ENCODE results near the gene SLC35A2. TPM values are rescaled to one million over a fixed set of nuclear protein-coding genes. Genes with fewer than 3 reads are reported as not detected.
"Not testable (repeated sequence)": the region's sequence is repeated elsewhere in the genome, so short reads cannot be mapped to it uniquely, and the experiment has no call there.

The SLC35A2 gene
- total RNA-seq, 1 experiment from 2014 or later, result 29.9 TPM

DNA sequence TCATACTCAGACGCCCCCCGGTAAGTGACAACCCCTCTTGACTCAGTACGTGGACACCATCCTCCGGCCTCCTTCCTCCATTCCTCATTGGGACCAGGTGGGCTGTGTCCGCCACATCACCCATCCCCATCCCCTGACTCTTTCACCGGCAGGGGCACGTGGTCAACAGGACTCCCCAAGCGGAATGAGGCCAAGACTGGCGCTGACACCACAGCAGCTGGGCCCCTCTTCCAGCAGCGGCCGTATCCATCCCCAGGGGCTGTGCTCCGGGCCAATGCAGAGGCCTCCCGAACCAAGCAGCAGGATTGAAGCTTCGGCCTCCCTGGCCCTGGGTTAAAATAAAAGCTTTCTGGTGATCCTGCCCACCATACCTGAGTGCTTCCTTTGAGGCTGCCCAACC, 8.7 kb downstream of the SLC35A2 start:
- DNase-seq (ENCODE audit: low read depth), result no peak

DNA sequence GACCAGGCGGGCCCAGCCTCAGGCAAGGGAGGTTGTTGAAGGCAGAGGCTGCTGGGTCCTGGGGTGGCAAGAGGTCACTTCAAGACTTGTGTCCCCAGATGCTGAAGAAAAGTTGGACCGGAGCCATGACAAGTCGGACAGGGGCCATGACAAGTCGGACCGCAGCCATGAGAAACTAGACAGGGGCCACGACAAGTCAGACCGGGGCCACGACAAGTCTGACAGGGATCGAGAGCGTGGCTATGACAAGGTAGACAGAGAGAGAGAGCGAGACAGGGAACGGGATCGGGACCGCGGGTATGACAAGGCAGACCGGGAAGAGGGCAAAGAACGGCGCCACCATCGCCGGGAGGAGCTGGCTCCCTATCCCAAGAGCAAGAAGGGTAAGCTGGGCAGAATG, 9.3 kb downstream of the SLC35A2 start:
- no peak for DNase-seq (ENCODE audit: low read depth)

DNA sequence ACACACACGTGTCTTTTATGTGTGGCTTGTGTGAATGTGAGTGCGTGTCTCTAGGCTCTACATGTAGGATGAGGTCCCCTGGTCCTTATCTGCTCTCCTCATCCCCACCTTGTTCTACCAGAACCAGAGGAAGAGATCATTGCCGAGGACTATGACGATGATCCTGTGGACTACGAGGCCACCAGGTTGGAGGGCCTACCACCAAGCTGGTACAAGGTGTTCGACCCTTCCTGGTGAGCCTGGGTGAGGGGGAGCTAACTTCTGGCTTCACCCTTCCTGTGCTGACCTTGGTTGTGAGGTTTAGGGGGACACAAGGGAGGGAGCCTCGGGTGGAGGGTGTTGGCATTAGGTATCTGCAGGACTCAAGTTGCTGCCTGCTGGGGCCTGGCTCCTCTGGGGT, 10.4 kb downstream of the SLC35A2 start:
- no peak for DNase-seq (ENCODE audit: low read depth)

DNA sequence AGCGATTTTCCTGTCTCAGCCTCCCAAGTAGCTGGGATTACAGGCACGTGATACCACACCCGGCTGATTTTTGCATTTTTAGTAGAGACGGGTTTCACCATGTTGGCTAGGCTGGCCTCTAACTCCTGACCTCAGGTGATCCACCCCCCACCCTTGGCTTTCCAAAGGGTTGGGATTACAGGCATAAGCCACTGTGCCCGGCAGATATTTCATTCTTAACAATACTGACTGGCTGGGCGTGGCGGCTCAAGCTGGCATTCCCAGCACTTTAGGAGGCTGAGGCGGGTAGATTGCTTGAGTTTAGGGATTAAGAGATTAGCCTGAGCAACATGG, 12.4 kb downstream of the SLC35A2 start:
- DNase-seq (ENCODE audit: low read depth), result no peak

DNA sequence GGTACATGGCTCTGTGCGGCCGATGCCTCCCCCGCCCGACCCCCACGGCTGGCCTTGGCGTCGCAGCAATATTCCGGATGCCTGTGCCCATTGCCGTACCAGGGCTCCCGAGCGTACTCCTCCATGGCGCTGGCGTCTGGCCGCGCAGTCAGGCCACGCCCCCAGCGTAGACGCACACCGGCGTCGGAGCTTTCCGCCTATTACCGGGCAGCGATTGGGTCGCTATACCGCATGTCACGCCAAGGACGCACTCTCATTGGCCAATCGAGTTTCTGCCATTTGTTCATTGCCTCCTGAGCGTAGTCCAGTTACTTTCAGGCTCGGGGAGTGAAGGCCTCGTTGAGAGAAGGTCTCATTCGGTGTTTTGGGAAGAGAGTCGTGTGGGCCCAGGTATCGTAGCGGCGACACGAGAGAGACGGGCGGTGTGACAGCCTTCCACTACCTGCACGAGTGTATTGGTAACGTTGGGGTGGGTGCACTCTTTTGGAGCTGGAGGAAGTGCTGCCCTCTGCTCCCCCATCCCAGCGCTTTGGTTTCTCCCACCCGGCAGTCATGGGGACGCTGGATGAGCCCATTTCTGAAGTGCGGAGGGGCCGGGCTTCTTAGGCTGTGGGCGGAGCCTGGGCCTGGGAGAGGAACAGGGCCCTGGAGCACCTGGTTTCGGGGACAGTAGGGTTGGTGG, 13.7 kb downstream of the SLC35A2 start, which contains the start of the genes PQBP1 and TIMM17B:
TSS of gene PQBP1 (plus strand) at position 306 of the 682 bp plus-strand sequence. CDS start 580 bp downstream, outside the sequence.
TSS of gene TIMM17B (minus strand) at position 144 of the 682 bp plus-strand sequence. CDS start at position 125, 19 bp downstream.
- DNase-seq (ENCODE audit: low read depth), result peak; percentile 98

DNA sequence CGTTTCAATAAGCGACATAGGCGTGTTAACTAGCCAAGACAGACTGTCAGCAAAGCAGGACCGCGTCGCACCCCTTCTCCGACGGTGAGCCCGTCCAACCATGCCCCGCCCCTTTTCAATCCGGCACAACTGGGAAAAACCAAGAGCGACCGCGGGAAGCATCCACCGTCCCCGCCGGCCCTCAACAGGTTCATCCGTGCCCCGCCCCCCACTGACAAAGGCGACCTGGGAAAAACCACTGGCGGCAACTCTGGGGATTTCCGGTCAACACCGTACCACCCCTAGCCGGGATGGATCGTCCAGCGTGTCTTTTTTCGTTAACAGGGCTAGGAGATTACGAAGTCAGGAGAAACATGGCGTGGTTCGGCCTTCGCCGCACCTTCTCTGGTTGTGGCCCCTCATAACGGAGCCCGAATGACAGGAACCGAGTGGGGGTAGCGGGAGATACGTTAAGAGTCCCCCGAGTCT, 14.3 kb downstream of the SLC35A2 start:
- peak; percentile 85 for DNase-seq (ENCODE audit: low read depth)

DNA sequence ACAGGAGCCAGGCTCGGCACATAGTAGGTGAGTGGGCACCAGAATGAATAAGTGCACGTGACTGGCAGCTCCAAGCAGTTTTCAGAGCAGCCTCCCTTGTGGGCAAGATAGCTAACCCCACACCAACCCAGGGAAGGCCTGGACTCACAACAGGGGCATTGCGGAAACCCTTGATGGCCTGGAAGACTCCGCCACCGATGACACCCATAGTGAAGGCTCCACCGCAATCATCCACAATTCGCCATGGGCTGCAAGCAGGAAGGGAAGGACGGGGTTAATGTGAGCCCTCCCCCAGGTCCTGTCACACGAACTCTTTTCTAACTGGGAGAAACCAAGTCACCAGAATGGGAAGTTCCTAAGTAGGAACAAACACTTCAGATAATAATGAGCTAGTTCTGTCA, 14.8 kb downstream of the SLC35A2 start:
- DNase-seq (ENCODE audit: low read depth), result peak; percentile 57

DNA sequence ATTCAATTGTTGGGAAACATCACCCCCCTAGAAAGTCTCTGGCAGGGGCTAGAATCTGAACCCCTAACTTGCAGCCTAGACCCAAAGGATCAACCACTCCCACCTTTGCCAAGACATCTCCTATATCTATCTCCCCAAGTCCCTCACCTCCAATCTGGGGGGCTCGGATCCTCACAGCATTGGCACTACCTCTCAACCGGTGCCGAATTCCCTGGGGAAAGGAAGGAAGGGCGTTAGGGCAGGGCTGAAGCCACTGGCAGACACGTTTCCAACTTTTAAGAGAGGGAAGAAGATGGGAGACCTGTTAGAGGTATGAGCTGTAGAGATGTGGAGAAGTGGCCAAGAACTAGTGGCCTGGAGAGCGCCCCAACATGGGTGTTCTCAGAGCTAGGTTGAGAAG, 16.6 kb downstream of the SLC35A2 start:
- no peak for DNase-seq (ENCODE audit: low read depth)

DNA sequence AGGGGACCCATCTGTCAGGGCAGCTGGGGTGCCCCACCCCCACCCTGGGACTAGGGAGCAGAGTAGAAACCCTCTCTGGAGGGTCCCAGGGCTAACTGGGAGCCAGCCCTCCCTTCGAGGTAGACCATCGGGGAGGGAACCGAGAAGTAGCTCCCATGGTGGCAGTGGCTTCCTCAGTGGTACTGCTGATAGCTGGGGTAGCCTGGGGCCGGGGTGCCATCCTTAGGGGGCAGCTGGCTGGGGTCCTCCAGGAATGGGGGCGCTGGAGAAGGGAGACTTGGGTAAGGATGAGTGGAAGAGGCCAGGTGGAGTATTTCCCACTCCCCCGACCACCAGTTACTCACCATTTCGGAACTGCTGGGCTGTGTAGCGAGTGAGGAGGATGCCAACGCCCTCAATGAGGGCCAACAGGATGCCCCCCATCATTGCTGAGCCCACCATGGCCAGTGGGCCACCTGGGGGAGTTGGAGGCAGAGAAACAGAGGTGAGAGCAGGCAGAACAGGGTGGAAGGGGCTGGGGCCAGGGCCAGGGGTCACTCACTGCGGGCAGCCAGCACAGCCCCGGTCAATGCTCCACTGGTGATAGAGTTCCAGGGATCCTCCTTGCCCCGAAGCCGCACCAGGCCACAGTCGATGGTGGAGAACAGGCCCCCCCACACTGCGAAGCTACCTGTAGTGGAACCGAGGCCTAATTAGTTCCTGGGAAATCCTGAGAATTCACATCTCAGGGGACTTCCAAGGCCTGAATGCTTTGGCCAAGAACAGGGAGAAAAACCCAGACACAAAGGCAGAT, 17.7 kb downstream of the SLC35A2 start:
- DNase-seq (ENCODE audit: low read depth), result no peak

DNA sequence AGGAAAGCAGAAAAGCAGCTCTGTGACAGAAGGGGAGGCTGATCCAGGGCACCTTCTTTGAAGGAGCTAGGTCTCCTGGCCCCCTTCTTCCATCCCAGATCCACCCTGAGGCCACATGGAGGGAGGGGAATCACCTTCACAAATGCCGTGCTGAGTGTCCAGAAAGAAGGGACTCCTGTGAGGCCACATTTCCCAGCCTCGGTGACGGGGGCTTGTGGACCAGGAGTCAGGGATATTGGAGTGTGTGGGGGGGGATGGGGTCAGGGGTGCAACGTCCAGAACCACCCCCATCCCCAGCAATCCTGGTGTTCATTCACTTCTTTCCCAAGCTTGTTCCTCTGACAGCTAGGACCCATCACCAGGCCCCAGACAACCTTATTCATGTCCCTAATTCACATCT, 18.6 kb downstream of the SLC35A2 start:
- DNase-seq (ENCODE audit: low read depth), result no peak

DNA sequence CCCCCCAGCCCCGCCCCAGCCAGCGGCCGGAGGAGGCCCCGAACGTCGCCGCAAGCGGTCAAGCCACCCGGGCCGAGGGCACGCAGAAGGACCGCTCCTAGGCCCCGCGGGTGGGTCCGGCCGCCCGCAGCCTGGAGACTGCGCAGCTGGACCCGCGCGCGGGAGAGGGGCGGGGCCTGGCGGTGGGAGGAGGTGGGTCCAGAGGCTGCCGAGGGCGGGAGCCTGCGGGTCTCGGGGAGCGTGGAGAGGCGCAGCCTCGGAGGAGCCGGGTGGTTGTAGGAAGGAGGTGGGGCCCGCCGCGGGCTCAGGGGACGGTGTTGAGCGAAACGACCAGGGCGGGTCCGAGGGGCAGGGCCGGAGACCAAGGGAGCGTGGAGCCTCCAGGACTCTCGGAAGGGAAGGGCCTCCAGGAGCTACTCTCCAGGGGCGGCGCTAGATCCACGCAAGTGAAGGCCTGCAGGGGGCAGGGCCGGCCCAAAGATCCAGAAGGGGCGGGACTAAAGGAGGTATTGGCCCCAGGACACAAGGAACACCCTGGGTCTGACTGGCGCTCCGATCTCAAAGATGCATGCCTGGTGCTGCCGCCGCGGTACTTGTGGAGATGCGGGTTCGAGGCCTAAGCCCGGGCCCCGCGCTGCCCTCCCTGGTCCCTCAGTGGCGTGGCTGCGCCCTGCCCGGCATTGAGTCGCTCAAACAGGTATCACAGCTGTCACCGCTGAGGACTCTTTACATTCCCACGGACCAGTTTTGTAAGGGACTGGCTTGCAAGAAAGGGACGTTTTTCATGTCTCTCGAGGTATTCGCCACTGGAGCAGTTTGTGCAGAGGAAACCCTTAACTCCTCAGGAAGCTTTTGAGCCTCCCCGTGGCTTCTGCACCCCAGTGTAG, 19.8 kb downstream of the SLC35A2 start:
- DNase-seq (ENCODE audit: low read depth), result peak; percentile 93

DNA sequence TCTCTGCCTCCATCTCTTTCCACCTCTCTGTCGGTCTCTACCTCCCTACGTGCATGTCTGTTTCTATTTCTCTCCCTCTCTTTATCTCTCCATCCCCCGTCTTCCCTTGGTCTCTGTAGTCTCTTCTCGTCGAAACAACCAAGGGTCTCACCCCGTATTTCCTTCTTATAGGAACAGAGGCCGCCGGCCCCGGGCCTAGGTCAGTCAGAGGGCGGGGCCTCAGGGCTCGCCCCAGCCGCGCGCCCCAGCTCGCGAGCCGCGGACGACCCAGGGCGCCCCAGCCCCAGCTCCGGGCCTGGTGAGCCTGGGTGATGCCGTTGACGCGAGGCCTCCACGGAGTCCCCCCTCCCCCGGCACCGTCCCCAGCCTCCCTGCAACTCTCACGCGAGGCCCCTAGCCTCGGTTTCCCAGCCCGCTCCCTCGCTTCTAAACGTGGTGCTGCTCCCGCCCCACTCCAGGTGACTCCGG, 20.5 kb downstream of the SLC35A2 start:
- no peak for DNase-seq (ENCODE audit: low read depth)

DNA sequence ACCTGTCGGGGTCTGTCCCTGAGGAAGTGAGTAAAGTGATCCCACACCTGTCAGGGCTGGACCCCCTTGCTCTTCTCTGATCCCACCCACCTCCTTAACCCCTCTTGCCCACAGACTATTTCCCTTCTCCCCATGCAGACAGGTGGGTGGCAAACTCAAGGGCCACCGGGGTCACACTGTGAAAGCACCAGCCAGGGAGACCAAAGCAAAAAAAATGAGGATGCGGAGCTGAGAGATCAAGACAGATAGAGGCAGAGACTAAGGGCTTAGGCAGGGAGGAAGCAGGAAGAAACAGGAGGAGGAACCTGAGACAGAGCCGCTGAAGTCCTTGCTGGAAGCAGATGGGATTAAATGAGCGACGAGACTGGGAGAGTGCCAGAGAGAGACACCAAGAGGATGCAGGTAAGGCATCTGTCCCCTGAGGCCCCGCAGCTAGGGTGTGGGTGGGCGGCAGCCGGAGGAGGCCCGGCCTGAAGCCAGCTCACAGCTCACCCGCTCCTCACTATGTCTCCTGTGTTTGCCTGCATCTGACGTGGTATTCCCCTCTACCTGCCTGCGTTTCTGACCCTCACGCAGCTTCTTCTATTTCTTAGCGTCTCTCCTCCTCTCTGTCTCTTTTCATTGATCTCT, 21.0 kb downstream of the SLC35A2 start:
- DNase-seq (ENCODE audit: low read depth), result no peak

DNA sequence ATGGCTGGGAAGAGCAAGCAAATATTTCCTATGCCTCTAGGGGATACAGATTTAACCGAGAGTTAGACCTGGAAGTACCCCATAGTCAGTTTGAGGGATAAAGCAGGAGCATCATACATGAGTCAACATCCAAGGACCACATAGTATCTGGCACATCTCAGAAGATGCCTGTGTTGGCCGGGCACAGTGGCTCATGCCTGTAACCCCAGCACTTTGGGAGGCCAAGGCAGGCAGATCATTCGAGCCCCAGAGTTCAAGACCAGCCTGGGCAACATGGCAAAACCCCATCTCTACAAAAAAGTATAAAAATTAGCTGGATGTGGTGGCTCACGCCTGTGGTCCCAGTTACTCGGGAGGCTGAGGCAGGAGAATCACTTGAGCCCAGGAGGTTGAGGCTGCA, 24.9 kb downstream of the SLC35A2 start:
- DNase-seq (ENCODE audit: low read depth), result not testable (repeated sequence)

DNA sequence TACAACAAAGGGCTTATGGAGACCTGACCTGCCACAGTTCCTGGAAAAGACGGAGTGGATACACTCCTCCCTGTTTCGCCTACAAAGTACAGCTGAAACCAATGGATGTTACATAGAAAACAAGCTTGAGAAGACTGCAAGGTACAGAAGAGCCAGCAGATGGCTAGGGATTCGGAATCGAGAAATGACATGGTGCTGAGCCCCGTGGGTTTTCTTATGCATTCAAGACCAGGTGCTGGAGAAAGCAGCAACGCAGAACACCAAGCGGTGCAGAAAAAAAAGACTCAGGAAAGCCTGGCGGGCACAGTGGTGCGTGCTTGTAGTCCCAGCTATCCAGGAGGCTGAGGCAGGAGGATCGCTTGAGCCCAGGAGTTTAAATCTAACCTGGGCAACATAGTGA, 27.7 kb downstream of the SLC35A2 start:
- DNase-seq (ENCODE audit: low read depth), result peak; percentile 22

DNA sequence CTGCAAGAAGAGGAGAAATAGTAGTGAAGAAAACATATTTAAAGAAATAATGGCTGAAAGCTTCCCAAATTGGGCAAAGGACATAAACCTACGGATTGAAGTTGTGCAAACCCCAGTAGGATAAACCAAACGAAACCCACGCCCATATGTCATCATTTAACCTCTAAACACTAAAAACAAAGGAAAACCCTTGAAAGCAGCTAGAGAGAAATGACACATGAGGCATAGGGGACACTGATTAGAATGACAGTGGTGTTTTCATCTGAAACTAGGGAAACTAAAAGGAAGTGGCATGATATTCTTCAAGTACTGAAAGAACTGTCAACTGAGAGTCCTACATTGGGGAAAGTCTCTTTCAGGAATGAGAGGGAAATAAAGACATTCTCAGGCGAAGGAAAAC, 34.5 kb downstream of the SLC35A2 start:
- not testable (repeated sequence) for DNase-seq (ENCODE audit: low read depth)

DNA sequence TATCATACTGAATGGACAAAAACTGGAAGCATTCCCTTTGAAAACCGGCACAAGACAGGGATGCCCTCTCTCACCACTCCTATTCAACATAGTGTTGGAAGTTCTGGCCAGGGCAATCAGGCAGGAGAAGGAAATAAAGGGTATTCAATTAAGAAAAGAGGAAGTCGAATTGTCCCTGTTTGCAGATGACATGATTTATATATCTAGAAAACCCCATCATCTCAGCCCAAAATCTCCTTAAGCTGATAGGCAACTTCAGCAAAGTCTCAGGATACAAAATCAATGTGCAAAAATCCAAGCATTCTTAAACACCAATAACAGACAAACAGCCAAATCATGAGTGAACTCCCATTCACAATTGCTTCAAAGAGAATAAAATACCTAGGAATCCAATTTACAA, 39.4 kb downstream of the SLC35A2 start:
- not testable (repeated sequence) for DNase-seq (ENCODE audit: low read depth)

DNA sequence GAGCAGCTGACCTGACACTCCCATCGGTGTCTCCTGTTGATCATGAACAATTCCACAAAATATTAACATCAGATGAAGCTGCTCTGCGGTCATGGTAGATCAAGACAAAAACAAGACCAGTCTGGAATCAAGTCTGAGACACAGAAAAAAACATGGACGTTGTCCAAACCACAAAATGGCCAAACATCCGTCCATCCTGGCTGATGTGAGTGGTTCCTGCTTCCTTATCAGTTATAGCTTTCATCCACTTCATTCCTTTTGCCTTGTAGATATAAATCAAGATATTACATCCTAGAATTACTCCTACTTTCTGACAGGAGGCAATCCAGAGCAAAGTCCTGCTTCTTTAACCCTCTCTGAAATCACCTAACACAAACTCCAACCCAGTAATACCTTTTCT, 47.2 kb downstream of the SLC35A2 start:
- DNase-seq (ENCODE audit: low read depth), result peak; percentile 88

DNA sequence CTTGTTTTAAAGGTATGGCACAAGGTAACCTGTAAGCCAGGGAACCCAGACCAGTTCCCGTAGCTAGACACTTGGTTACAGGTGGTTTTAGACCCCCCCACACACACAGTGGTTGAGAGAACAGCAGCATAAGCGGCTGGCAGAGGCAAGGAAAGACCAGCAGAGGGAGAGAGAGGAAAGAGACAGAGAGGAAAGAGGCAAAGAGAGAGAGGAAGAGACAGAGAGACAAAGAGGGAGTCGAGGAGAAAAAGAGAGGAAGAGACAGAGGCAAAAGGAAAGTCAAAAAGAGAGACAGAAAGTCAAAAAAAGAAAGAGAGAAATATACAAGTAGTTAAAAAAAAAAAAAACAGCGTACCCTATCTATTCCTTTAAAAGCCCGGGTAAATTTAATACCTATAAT, 56.5 kb downstream of the SLC35A2 start:
- DNase-seq (ENCODE audit: low read depth), result peak; percentile 53

DNA sequence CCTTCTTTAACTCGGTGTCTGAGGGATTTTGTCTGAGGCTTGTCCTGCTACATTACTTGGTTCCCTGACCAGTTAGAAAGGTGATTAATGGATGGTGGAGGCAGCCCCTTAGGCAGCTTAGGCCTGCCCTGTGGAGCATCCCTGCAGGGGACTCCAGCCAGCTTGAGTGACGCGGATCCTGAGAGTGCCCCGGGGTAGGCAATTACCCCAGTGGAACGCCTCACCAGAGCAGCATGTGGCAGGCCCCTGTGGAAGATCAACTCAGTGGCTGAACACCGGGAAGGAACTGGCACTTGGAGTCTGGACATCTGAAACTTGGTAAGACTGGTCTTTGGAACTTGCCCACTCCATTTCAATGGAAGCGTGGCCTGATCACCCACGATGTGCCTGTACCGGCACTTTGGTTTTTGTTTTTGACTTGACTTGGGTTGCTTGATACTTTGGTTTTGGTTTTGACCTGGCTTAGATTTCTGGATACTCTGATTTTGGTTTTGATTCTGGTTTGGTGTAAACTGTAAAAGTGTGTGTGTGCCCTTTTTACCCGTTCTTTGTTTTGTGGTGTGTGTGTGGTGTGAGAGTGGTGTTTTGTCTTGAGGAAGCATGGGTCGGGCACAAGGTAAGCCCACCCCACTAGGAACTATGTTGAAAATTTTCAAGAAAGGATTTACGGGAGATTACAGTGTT, 57.2 kb downstream of the SLC35A2 start:
- DNase-seq (ENCODE audit: low read depth), result not testable (repeated sequence)

DNA sequence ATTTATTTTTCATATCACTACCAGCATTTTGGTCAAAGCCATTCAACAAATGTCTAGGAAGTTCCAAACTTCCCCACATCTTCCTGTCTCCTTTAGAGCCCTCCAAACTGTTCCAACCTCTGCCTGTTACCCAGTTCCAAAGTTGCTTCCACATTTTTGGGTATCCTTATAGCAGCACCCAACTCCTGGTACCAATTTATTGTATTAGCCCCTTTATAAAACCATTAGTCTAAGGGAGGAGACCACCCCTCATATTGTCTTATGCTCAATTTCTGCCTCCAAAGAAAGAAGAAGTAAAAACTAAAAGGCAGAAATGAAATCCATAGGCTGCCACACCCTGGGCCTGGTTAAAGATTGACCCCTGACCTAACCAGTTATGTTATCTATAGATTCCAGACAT, 58.0 kb downstream of the SLC35A2 start:
- DNase-seq (ENCODE audit: low read depth), result not testable (repeated sequence)

All from RPMI7951 (cell line).